Mononuclear cell (primary cell): ENCODE data around the gene MEGF11. TPM values are rescaled to one million over a fixed set of nuclear protein-coding genes. Genes with fewer than 3 reads are reported as not detected.

Source experiments
- H3K27me3 ChIP-seq: 2 replicates; pipeline ENCODE4 v1.6.0; 2011; ENCODE audit warnings: low read length, control low read depth; ENCODE audit not compliant: insufficient read depth
- H3K4me1 ChIP-seq: 2 replicates; pipeline ENCODE4 v1.5.1; 2011; ENCODE audit warnings: mild to moderate bottlenecking, low read length, control low read depth; ENCODE audit not compliant: insufficient read depth
- H3K4me3 ChIP-seq: 2 replicates; pipeline ENCODE4 v1.5.1; 2011; ENCODE audit warnings: mild to moderate bottlenecking, low read length, moderate library complexity
- H3K9me3 ChIP-seq: 2 replicates; pipeline ENCODE4 v1.5.1; 2011; ENCODE audit warnings: low read depth, mild to moderate bottlenecking, control low read depth, low read length
- total RNA-seq: library from RNA; depleted of rRNA; stranded (reverse); fragments of >200 nt; gene quantifications from one replicate; pipeline ENCODE4 v1.2.3, GENCODE V29; 2012

MEGF11 gene
- total RNA-seq, 1 donor: not detected

DNA sequence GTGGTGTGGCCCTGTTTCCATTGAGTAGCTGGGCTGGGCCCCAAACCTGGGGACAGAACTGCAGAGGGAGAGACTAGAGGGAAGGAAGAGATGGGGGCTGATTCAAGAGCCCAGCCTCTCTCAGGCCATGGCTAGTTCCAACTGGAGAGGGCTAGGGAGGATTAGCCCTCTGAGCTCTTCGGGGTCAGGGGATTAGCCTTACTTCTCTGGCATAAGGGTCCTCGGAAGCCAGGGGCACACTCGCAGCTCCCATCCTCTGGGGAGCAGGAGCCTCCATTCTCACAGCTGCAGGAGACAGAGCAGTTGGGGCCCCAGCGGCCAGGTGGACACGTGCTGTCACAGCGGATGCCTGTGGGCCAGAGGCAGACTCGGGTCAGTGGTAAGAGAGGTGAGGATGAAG lies 330.9 kb downstream of the MEGF11 start:
- H3K4me3 ChIP-seq: no peak overlapping the region
- H3K9me3 ChIP-seq: no peaks in the 10 kb centered on the region
- H3K4me1 ChIP-seq: no peaks in the 10 kb centered on the region
- no peaks in the 10 kb centered on the region for H3K27me3 ChIP-seq

DNA sequence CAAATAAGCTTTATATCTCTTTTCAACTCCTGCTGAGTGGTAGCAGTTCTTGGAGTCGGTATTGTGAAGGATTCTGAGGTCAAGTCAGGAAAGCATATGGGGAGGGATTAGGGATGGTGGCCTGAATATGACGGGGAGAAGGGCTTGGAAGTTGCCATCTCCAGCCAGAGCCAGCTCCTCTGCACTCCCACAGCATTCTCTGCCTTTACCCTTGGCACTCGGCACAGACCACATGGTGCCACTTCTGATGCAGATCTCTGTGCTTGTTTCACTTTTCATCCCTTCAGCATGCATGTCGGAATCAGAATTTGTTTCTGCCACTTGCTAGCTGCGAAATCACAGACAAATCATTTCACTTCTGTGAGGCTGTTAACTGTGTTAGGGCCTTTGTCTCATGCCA lies 331.8 kb downstream of the MEGF11 start:
- Histone ChIP-seq H3K9me3 (no peaks in the 10 kb centered on the region), H3K4me3 (no peak overlapping the region), H3K4me1 (peaks cover 2% of the 10 kb centered on the region), H3K27me3 (no peaks in the 10 kb centered on the region)

DNA sequence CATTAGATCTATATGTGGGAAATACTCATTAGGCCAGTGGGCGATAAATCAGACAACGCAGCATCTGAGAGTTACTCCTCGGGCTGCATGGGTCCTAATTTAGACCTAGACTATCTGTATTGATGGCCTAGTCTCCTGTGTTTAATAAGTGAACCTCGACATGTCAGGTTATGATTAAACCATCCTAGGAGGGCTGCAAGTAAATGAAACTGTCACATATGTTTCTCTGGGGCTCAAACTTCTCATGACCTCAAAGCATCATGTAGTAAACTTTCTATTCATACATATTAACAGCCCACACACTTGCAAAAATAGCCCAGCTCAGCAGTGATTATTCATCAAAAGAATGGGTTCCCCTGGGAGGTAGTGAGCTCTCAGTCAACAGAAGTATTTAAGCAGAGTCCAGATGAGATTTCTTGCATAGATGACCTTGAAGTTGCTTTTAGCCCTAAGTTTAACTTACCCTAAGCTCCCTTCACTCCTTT lies 332.7 kb downstream of the MEGF11 start:
- peaks cover 11% of the 10 kb centered on the region for H3K4me1 ChIP-seq
- H3K4me3 ChIP-seq: no peak overlapping the region
- no peaks in the 10 kb centered on the region for H3K9me3 ChIP-seq
- H3K27me3 ChIP-seq: no peaks in the 10 kb centered on the region

DNA sequence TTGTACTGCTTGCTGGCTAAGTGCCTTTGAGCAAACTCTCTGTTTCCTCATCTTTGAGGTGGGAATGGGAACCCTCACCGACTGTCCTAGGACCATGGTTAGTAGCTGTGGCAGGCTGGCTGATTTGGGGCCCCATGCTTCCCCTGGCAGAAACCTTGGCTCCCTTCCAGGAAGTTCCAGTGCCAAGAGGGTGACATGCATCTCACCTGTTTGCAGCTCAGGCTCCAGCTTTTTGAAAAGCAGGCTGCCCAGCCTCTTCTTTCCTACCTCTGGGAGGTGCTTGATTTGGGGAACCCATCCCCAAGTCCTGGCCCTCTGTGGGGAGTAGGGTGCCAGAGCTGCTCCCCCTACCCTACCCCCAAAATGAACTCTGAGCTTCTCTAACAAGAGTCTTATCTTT lies 333.4 kb downstream of the MEGF11 start:
- Histone ChIP-seq H3K4me3 (no peak overlapping the region), H3K27me3 (no peaks in the 10 kb centered on the region), H3K9me3 (no peaks in the 10 kb centered on the region), H3K4me1 (peaks cover 13% of the 10 kb centered on the region)

DNA sequence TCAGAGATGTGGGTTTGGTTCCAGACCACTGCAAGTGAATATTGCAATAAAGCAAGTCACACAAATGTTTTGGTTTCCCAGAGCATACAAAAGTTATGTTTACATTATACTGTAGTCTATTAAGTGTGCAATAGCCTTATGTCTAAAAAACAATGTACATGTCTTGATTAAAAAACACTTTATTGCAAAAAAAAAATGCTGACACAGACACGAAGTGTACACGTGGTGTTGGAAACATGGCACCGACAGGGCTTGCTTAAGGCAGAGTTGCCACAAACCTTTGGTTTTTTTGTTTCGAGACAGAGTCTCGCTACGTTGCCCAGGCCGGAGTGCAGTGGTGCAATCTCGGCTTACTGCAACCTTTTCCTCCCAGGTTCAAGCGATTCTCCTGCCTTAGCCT lies 334.2 kb downstream of the MEGF11 start:
- no peaks in the 10 kb centered on the region for H3K9me3 ChIP-seq
- no peaks in the 10 kb centered on the region for H3K27me3 ChIP-seq
- H3K4me3 ChIP-seq: no peak overlapping the region
- H3K4me1 ChIP-seq: peaks cover 13% of the 10 kb centered on the region

DNA sequence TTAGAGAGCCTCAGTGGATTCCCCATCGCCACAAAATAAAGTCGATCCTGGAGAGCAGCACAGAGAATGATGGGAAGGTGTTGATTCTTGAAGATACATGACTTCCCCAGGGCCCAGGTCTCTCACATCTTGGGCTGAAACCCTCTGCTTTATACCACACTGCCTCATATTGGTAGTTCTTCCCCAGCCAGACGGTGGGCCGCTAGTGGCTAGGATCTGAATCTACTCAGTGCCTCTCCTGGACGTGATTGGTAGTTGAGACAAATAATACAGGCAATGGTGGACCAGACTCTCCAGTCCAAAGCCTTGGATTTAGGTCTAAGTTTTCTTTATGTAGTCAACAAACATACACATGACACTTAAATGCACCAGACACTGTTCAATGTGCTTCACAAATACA lies 334.6 kb downstream of the MEGF11 start:
- no peak overlapping the region for H3K4me3 ChIP-seq
- H3K9me3 ChIP-seq: no peaks in the 10 kb centered on the region
- peaks cover 13% of the 10 kb centered on the region for H3K4me1 ChIP-seq
- H3K27me3 ChIP-seq: no peaks in the 10 kb centered on the region

DNA sequence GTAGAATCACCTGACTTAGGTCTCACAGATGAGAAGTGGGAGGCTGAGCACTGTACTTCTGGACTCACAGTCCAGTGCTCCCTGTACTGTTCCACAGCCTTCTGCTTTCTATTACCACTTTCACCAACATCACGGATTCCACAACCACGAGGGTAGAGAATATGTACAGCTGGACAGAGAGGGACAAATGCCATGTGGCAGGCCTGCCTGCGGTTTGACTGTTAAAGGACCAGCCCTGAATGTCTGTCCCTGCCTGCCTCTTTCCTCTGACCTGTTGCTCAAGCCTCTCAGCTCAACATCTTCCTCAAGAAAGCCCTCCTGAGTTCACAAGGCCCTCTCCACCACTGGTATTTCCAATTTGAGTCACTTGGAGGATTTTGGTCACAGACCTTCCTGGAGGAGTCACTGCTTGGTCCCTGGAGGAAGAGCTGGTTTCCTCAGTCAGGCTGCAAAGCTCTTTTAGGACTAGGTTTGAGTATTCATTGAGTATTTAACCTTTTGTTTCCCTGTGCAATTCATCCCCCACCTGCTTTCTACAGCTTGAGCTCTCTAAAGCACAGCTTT lies 335.1 kb downstream of the MEGF11 start:
- no peaks in the 10 kb centered on the region for H3K9me3 ChIP-seq
- peaks cover 13% of the 10 kb centered on the region for H3K4me1 ChIP-seq
- H3K27me3 ChIP-seq: no peaks in the 10 kb centered on the region
- H3K4me3 ChIP-seq: no peak overlapping the region

DNA sequence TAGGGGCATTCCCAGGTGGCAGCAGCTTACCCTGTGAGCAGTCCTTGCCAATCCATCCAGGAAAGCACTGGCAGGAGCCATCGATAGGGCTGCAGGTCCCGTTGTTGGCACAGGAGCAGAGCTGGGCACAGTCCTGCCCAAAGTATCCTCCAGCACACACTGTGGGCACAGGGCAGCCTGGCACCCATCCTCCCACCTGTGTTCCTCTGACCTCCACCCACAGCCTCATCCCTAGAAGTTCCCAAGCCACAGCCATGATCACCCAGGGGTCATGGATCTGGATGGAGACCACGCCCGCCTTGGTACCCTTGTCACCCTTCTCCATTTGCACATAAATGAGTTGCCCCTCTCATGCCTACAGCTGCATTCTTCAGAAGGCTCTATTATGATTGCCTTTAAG lies 335.6 kb downstream of the MEGF11 start:
- no peaks in the 10 kb centered on the region for H3K27me3 ChIP-seq
- no peak overlapping the region for H3K4me3 ChIP-seq
- no peaks in the 10 kb centered on the region for H3K9me3 ChIP-seq
- peaks cover 13% of the 10 kb centered on the region for H3K4me1 ChIP-seq

DNA sequence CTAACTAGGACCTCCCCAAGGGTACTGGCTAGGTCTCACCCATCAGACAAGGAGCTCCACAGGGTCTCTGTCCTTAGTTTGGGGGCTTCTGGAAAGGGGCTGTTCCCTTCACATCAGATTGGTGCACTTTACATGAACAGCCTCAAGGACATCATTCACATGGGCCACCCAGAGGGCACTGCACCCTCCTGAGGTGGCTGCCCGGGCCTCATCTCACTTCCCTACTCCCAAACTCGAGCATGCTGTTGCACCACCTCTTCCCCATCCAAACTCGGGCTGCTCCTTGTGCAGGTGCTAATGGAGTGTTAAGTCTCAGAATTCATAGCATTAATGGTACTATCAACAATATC lies 336.2 kb downstream of the MEGF11 start:
- H3K4me1 ChIP-seq: peaks cover 13% of the 10 kb centered on the region
- no peaks in the 10 kb centered on the region for H3K27me3 ChIP-seq
- H3K4me3 ChIP-seq: no peak overlapping the region
- no peaks in the 10 kb centered on the region for H3K9me3 ChIP-seq

DNA sequence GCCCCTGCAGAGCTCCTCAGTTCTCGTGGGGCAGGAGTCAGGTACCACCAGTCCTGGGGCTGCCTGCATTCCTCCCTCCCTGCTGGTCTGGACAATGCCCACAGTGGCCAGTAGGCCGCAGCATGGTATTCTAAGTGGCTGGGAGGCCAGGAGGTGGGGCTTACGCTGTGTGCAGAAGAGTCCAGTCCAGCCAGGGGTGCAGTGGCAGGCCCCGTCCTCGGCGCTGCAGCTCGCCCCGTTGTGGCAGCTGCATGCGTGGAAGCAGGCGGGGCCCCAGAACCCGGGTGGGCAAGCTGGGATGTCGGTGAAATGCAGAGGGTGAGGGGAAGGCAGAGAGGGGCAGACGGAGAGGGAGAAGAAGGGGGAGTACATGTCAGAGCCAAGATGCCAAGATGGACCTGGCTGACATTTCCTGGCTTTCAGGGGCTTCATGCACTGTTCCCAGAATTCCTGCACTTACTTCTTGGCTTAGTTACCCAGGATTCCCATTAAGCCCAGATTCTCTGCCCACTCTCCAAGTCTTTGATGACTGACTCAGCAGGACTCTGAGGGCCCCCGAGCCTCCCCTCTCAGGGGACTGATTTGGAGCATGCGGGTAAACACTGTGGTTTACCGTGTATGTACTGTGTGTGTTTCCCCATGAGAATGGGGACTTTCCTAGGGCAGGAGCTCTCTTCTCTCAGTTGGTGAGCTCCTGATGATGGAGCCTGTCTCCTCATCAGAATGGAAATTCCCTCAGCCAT lies 336.7 kb downstream of the MEGF11 start:
- Histone ChIP-seq H3K27me3 (no peaks in the 10 kb centered on the region), H3K4me3 (no peak overlapping the region), H3K9me3 (no peaks in the 10 kb centered on the region), H3K4me1 (peaks cover 13% of the 10 kb centered on the region)

DNA sequence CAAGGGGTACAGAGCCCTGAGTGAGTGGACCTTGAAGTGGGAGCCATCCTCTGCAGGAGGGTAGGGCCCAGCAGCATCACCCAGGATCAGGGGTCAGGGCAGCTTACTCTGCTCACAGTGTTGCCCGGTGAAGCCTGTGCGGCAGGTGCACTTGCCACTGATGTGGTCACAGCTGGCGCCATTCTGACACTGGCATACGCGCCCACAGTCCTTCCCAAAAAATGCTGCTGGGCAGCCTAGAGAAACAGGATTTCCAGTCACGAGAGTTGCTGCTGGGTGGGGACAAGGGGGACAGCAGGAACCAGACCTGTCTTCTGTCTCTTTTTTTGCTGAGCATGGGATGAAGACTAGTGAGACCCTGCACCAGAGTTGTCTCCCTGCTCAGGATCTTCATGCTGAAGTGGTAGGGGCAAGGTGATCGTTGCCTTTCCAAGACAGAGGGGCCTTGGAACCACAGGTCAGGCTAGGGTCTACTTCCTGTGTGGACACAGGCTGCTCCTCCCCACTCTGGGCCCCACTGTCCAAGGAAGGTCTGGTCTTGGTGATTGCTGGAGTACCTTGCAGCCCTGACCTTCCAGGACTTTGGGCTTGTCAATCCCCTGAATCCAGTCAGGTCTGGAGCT lies 337.4 kb downstream of the MEGF11 start:
- H3K9me3 ChIP-seq: no peaks in the 10 kb centered on the region
- no peak overlapping the region for H3K4me3 ChIP-seq
- no peaks in the 10 kb centered on the region for H3K27me3 ChIP-seq
- peaks cover 13% of the 10 kb centered on the region for H3K4me1 ChIP-seq

DNA sequence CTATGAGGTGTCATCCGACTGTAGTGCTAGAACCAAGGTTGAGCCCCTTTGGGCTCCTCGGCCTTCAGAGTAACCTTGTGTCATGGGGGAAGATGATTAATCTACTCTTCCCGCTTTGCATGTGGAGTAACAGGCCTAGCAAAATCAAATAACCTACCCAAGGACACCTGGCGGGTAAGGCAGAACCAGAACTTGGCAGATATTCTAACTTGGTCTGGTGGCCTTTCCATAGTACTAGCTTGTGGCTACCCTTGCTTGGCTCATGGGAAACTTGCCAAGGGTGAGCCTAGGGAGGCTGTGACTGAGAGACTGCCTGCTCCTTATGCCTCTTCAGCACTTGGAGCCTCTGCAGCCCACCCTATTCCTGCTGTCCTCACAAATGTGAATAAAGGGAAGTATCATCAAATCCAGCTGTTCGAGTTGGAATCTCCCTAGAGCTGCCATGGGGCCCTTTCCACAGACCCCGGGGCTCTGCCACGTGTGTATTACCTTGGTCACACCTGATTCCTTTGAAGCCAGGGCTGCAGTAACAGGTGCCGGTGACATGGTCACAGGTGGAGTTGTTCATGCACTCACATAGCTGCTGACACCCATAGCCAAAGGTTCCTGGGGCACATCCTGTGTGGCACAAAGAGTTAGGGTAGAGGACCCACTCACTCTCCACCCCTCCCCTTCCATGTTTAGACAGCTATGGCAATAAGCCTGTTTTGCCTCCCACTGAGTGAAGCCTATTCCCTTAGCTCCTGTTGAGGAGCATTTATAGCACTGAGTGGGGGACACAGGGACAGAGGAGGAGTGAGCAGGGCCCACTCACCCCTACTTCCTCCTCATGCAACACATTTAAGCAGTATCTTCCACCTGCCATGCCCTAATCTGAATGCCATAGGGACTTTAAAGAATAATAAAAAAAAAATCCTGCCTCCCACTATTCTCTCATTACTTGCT lies 338.3 kb downstream of the MEGF11 start:
- Histone ChIP-seq H3K4me1 (peaks cover 13% of the 10 kb centered on the region), H3K27me3 (no peaks in the 10 kb centered on the region), H3K9me3 (no peaks in the 10 kb centered on the region), H3K4me3 (no peak overlapping the region)

DNA sequence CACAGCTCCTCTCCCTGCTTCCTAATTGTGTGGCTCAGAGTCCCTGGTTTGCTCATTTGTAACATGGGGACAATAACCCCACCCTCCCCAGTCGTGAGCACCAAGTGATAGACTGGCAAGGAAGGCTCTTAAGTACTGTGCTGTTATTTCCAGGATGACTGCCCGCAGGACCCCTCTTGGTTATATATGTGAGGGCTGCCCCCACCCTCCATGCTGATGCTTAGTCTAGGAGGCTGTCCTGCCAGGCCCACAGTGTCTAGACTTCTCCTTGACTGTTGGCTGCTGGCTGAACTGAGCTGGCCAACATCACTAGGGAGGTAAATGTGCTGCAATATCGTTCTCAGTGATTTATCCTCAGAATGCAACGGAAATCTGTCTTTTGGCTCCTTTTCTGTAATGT lies 339.2 kb downstream of the MEGF11 start:
- no peaks in the 10 kb centered on the region for H3K27me3 ChIP-seq
- peaks cover 13% of the 10 kb centered on the region for H3K4me1 ChIP-seq
- H3K4me3 ChIP-seq: no peak overlapping the region
- no peaks in the 10 kb centered on the region for H3K9me3 ChIP-seq

DNA sequence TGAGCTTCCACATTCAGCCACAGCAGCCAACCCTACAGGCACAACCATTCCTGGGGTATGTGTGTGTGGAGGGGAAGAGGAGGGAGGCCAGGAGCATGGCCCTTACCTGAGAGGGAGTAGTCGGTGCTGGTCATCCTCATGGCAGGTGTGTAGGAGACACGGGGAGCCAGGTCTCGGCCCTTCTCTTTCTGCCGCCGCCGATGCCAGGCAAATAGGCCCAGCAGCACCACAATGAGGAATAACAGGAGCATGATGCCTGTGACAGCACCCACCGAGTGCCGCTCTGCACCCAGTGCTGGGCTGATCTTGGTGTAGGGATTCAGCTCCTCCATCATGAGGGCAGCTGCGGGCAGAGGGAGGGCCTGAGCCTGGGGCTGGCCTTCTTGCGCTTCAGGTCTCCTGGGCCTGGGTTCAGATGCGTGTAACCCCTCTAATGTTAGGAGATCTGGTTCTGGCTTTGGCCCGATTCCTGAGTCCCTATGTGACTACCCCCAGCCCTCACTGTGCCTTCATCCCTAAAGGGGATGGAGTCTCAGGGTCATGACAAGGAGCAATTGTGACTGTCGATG lies 339.8 kb downstream of the MEGF11 start:
- H3K9me3 ChIP-seq: no peaks in the 10 kb centered on the region
- no peaks in the 10 kb centered on the region for H3K27me3 ChIP-seq
- peaks cover 13% of the 10 kb centered on the region for H3K4me1 ChIP-seq
- H3K4me3 ChIP-seq: no peak overlapping the region

DNA sequence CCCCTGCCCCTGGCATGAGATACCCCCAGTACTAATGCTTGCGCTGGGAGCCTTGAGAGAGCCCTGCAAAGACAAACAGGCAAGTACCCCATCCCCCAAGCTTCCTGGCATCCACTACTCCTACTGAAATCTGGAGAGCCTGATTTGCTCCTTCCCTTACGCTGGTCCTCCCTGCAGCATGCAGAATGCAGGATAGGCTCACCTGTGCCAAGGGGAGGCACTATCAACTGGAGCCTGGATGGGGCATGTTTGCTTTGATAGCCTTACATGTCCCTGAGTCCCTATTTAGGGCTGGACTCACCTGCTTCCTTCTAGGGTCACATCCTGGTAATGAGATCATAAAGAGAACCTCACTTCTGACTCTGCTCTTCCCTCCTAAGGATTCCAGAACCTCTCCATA lies 341.3 kb downstream of the MEGF11 start:
- Histone ChIP-seq H3K4me1 (peaks cover 13% of the 10 kb centered on the region), H3K27me3 (no peaks in the 10 kb centered on the region), H3K9me3 (no peaks in the 10 kb centered on the region), H3K4me3 (no peak overlapping the region)
